Ovary (tissue), 9 donors: ENCODE data around the gene FUT2. TPM values are rescaled to one million over a fixed set of nuclear protein-coding genes. Genes with fewer than 3 reads are reported as not detected.

Source experiments
- DNase-seq, 5 donors: peaks; one replicate each; pipeline ENCODE4 v3.0.0-alpha.2; 2019 to 2020
- H3K27ac ChIP-seq, 2 donors: fragments of 200-600 bp; one replicate each; pipeline versions ENCODE4 v1.5.1 to v1.8.0; 2019 to 2022
- H3K27me3 ChIP-seq: fragments of 200-600 bp; one replicate; pipeline ENCODE4 v1.8.0; 2022
- H3K36me3 ChIP-seq: fragments of 200-600 bp; sonication (generic); one replicate; pipeline ENCODE4 v1.5.1; 2019
- H3K4me1 ChIP-seq: one replicate; pipeline ENCODE4 v1.8.1; 2013; ENCODE audit warnings: mild to moderate bottlenecking, moderate library complexity; ENCODE audit not compliant: insufficient read depth
- H3K4me3 ChIP-seq: fragments of 200-600 bp; sonication (generic); one replicate; pipeline ENCODE4 v1.5.1; 2017
- H3K9me3 ChIP-seq, 2 donors: fragments of 200-600 bp in 1 of 2; sonication (generic) in 1 of 2; one replicate each; pipeline versions ENCODE4 v1.5.1 to v1.8.1; 2013 to 2019; ENCODE audit warnings: mild to moderate bottlenecking in 1 of 2, moderate library complexity in 1 of 2
- EP300 ChIP-seq: sonication (generic); formaldehyde crosslinking; IDR thresholded peaks from one replicate; pipeline ENCODE4 v1.6.1; 2017; ENCODE audit warnings: antibody characterized with exemption
- POLR2A ChIP-seq: fragments of 450-650 bp; IDR thresholded peaks from one replicate; pipeline ENCODE4 v1.6.1; 2017; ENCODE audit warnings: antibody characterized with exemption, mild to moderate bottlenecking, moderate library complexity
- WGBS, 3 donors: extraction: QIAGEN DNeasy Blood & Tissue Kit in 1 of 3; methylation state at CpG; one replicate each; pipeline versions ENCODE4 v1.1.5 to v1.1.7; 2013 to 2017; 5-methylcytosine and 5-hydroxymethylcytosine counted together
- intact Hi-C, 4 donors: fragments of 100-400 bp; cut with DNase I; formaldehyde crosslinking; loops; one replicate each; pipeline versions ENCODE4 v1.11.0 to v1.15.1; 2022 to 2023
- polyA plus RNA-seq, 2 donors: library from polyadenylated mRNA; stranded (reverse); fragments of 200-250 nt in 1 of 2; fragments of 350-450 nt in 1 of 2; fragmentation: Illumina TruSeq in 1 of 2; extraction: RNeasy Lipid Tissue Mini Kit (QIAGEN cat#74804) in 1 of 2; gene quantifications; one replicate each; pipeline ENCODE4 v1.2.3, GENCODE V29; 2013 to 2014
- total RNA-seq, 7 donors: library from RNA; depleted of rRNA in 2 of 7; stranded (reverse); fragments of >200 nt in 2 of 7; fragmentation: NEBNext Ultra II Directional in 3 of 7; extraction: Animal tissue kit (Norgen Biotek cat#: 25700) in 3 of 7; gene quantifications; one replicate each; pipeline versions ENCODE4 v1.1.0 to v1.2.4, GENCODE V29; 2016 to 2023
- TF ChIP-seq, protein P1 (sequence below), 3 donors: fragments of 450-650 bp in 2 of 3; fragments of 200-600 bp in 1 of 3; IDR thresholded peaks; one replicate each; pipeline versions ENCODE4 v1.5.1 to v1.8.0; 2016 to 2022; ENCODE audit warnings: antibody characterized with exemption in 3 of 3, mild to moderate bottlenecking in 1 of 3
- donor health status: DM: no; HTN: no; CAD: no; lungs with moderate emphysema.
- donor health status: DM: no; HTN: no; CAD: no.
- donor health status: Bipolar disorder and iron deficiency.
- donor health status: DM: yes; HTN: yes; CAD: no.
- donor health status: DM: no; HTN: no; CAD: no.
- donor health status: DM: yes; HTN: yes; CAD: no.

Gene FUT2
- total and polyA plus RNA-seq, 9 donors: 0.10 to 2.5 (median 1.5) TPM; not detected in 2

DNA sequence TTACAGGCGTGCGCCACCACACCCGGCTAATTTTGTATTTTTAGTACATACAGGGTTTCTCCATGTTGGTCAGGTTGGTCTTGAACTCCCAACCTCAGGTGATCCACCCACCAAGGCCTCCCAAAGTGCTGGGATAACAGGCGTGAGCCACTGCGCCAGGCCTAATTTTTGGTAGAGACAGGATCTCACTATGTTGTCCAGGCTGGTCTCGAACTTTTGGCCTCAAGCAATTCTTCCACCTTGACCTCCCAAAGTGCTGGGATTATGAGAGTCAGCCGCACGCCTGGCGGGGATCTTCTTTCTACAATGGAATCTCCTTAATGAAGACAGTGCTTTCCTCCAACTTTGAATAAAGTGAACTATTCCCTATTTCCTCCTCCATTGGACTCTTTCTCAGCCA is 38.9 kb downstream of the FUT2 start:
- no peak overlapping the region for H3K27ac ChIP-seq
- no peaks in the 10 kb centered on the region for H3K27me3 ChIP-seq
- H3K4me3 ChIP-seq: no peak overlapping the region
- H3K36me3 ChIP-seq: no peaks in the 10 kb centered on the region
- intact Hi-C loops: loop anchor here in 2 of 4 donors (5.0 kb wide), 2 partner anchors 57 to 87 kb away; partner anchors contain the start of gene CA11 (in 1 of the 2)
- WGBS, 3 donors: 93 to 96% (median 95%) methylated on average over 9 of the region's 9 CpGs
- no peaks in the 10 kb centered on the region for H3K9me3 ChIP-seq
- TF ChIP-seq POLR2A: no peak
- TF ChIP-seq EP300: no peak
- TF ChIP-seq, protein P1, sequence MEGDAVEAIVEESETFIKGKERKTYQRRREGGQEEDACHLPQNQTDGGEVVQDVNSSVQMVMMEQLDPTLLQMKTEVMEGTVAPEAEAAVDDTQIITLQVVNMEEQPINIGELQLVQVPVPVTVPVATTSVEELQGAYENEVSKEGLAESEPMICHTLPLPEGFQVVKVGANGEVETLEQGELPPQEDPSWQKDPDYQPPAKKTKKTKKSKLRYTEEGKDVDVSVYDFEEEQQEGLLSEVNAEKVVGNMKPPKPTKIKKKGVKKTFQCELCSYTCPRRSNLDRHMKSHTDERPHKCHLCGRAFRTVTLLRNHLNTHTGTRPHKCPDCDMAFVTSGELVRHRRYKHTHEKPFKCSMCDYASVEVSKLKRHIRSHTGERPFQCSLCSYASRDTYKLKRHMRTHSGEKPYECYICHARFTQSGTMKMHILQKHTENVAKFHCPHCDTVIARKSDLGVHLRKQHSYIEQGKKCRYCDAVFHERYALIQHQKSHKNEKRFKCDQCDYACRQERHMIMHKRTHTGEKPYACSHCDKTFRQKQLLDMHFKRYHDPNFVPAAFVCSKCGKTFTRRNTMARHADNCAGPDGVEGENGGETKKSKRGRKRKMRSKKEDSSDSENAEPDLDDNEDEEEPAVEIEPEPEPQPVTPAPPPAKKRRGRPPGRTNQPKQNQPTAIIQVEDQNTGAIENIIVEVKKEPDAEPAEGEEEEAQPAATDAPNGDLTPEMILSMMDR (IDR thresholded peaks at IDR 0.05): no peak
- H3K4me1 ChIP-seq: no peaks in the 10 kb centered on the region
- DNase-seq: no peak

GRCh38 chr19:48735031-48735615 is 39.4 kb downstream of the FUT2 start:
- Histone ChIP-seq H3K27me3 (no peaks in the 10 kb centered on the region), H3K4me1 (no peaks in the 10 kb centered on the region), H3K4me3 (no peak overlapping the region), H3K27ac (no peak overlapping the region), H3K36me3 (no peaks in the 10 kb centered on the region), H3K9me3 (no peaks in the 10 kb centered on the region)
- WGBS, 3 donors: 27 to 38% (median 32%) methylated on average over 38 of the region's 38 CpGs
- DNase-seq: no peak
- intact Hi-C loops: loop anchor here in 2 of 4 donors (5.0 kb wide), 2 partner anchors 58 to 88 kb away; partner anchors contain the start of gene CA11 (in 1 of the 2)
- TF ChIP-seq POLR2A (no peak), EP300 (no peak)
- TF ChIP-seq, protein P1 (IDR thresholded peaks at IDR 0.05): no peak

GRCh38 chr19:48737360-48737998 is 41.7 kb downstream of the FUT2 start:
- no peaks in the 10 kb centered on the region for H3K9me3 ChIP-seq
- DNase-seq: peak; percentile 63 to 84 (median 78)
- H3K4me1 ChIP-seq: no peaks in the 10 kb centered on the region
- WGBS, 3 donors: 37 to 50% (median 48%) methylated on average over 22 of the region's 22 CpGs
- H3K27me3 ChIP-seq: no peaks in the 10 kb centered on the region
- H3K27ac ChIP-seq: no peak overlapping the region
- TF ChIP-seq POLR2A: no peak
- no peak for TF ChIP-seq EP300
- TF ChIP-seq, protein P1 (IDR thresholded peaks at IDR 0.05): no peak
- no peak overlapping the region for H3K4me3 ChIP-seq
- intact Hi-C loops: loop anchor here in 2 of 4 donors (5.0 kb wide), 2 partner anchors 60 to 90 kb away; partner anchors contain the start of gene CA11 (in 1 of the 2)
- no peaks in the 10 kb centered on the region for H3K36me3 ChIP-seq

DNA sequence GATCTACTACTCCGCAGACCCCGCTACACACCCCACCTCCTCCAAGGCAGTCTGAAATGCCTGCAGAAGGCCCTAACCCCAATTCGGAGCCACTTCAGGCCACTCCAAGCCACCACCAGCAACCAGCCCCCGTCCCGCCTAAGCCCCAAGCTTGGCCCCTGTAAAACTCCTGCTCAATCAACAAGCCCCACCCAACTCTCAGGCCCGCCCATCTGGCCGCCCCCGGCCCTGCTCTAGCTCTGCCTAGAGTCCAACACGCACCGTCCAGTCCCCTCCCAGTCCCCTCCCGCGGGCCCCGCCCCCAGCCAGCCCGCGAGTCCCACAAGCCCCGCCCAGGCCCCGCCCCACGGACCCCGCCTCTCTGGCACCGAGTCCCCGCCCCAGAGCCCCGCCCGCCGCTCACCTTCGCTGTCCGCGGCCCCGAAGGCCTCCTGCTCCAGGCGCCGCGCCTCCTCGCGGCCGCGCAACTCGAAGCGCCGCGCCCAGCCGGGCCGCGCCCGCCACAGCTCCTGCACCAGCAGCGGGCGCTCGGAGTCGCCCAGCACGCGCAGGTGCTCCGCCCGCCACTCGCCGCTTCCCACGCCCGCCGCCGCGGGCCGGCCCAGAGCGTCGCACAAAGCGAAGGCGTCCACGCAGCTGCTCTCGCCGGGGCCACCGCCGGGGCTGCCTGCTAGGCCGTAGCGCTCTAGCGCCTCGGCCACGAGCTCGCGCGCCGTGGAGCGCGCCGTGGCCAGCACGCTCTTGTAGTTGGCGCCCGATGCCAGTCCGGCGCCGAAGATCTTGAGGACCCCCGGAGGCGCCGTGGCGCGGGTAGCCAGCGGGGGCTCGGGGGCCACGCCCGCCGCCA is 43.0 kb downstream of the FUT2 start:
- DNase-seq: peak; percentile 93 to 96 (median 94)
- TF ChIP-seq EP300 (no peak), POLR2A (peak; percentile 19)
- TF ChIP-seq, protein P1 (IDR thresholded peaks at IDR 0.05): peak; percentile 13 to 74 (median 66)
- intact Hi-C loops: loop anchor here in 3 of 4 donors (2.0 to 5.0 kb wide), 3 partner anchors 61 to 91 kb away; partner anchors contain the start of gene CA11 (in 1 of the 3)

More for the DNA sequence above, 43.0 kb downstream of the FUT2 start:
- H3K9me3 ChIP-seq: no peaks in the 10 kb centered on the region
- no peaks in the 10 kb centered on the region for H3K27me3 ChIP-seq
- WGBS, 3 donors: 1 to 2% (median 1%) methylated on average over 47 to 94 of the region's 96 CpGs
- peak overlapping the region; percentile 35 to 36 for H3K27ac ChIP-seq
- H3K4me1 ChIP-seq: no peaks in the 10 kb centered on the region
- H3K36me3 ChIP-seq: no peaks in the 10 kb centered on the region
- H3K4me3 ChIP-seq: peak overlapping the region; percentile 44
